HG03108 (cell line): ENCODE results near the gene TM9SF3.

ENCODE experiments used
- ATAC-seq: cut with Tn5 transposase; IDR thresholded peaks from one replicate; pipeline ENCODE4 v1.9.1; 2021; ENCODE audit warnings: moderate library complexity; ENCODE audit not compliant: unreplicated experiment

TM9SF3 gene

DNA sequence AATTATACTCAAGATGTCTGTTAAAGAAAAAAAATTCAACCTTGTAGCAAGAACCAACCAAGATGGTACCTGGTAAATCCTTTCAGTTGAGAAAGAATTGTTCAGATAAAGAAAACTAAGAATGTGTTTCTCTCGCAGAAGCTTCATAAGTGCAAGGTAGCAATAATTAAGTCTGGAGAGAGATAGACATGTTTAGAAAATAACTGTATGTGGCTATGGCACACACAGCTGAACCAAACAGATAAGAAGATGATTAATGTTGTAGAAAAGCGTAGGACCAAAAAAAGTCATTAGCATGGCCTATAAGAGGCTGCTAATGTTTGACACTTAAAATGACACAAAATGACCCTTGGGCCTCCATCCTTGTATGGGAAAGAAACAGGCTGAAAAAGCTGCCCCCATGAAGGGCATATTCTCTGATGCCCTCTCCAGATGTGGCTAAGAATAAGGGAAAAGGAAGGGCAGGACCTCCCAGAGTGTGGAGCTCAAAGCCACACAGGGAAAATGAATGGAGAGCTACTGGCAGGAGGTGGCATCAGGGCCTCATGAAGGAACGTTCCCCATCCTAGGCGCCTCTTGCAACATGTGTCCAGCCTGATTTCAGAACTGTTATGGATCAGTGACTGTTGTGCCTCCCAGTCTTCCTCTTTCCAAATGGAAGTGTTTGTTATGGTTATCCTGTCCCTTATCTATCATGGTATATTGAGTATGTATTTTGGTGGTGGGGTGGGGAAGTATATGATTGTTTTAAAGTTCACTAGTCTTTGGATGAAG, 103.8 kb downstream of the TM9SF3 start:
- ATAC-seq, result no peak

DNA sequence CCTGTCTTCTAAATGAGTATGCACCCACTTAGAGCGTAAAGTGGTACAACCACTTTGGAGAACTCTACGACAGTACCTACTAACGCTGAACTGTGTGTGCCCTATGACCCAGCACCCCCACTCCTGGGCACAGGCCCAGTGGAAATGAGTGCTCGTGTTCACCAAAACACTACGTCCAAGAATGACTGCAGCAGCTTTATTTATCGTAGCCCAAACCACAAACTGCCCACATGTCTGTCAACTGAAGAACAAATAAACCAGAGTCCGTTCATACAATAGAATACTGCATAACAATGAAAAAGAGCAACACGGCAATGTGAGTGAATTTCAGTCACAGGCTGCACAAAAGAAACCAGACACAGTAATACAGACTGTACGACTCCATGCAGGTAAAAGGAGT, 108.5 kb downstream of the TM9SF3 start:
- no peak for ATAC-seq

DNA sequence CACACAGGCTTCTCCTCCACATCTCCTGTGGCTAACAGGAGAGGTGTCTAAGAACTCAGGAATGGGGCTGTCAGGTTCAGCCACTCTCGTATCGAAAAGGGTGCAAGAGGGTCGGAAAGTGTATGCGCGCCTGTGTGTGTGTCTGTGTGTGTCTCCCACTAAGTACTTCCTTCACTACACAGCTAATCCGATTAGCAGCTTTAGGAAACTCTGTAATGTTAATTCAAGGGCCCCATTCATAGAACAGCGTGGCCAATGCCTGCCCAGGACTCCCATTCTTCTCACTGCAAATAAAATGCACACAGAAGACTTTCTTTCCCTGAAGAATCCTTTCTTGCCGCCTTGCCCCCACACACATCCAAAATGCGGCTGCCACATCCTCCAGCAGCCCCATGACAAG, 112.9 kb downstream of the TM9SF3 start:
- no peak for ATAC-seq

DNA sequence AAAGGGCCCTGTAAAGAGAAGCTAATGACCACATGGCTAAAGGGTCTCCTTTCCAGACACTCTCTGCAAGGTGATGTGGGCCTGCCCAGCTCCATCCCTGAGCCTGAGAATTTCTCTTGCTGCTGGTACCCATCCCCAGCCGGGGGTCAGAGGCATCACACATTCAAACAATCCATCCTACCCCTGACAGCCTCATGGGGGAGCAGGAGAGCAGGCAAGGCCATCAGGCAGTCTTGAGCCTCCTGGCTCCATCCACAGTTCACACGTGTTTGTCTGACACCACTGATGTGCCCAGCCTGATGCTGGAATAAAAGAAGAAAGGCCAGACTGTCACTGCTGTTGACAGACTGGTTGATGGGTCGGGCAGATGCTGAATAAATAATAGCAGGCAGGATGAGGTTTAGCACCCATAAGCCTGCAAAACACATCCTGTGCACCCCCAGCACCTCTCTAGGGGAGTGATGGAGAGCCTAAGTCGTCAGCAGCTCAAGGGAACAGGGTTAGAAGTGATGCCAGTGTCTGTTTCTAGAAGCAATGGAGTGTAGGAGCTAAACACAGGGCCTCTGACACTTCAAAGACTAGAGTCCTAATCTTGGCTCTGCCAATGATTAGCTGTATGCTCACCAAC, 116.6 kb downstream of the TM9SF3 start:
- ATAC-seq, result no peak

DNA sequence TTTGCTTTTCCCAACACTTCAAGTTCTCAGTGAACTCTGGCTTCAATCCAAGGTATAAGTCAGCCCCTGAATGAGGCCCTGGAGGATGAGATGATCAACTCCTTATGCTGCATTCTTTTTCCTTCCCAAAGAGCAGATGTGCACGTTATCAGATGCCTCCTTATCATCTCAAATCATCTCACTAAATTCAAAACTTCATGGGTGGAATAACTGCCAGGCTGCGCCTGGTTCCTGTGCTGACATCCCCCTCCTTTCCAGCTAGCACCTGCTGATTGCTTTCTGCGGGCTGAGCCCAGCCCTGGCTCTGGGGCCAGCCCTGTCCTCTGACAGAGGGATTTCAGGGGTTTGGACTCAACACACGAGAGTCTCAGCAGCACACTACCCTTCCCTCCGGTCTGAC, 118.0 kb downstream of the TM9SF3 start:
- no peak for ATAC-seq
